Activated CD4-positive, CD25-positive, alpha-beta regulatory T cell treated with anti-CD3 and anti-CD28 coated beads, Interleukin-2, amount 50 U/mL, for 16 hours (primary cell): ENCODE data around the gene STK11.

ENCODE experiments used
- DNase-seq: peaks from one replicate; pipeline ENCODE4 v3.0.0-alpha.2; 2020; ENCODE audit warnings: low read depth, low spot score

The STK11 gene

DNA sequence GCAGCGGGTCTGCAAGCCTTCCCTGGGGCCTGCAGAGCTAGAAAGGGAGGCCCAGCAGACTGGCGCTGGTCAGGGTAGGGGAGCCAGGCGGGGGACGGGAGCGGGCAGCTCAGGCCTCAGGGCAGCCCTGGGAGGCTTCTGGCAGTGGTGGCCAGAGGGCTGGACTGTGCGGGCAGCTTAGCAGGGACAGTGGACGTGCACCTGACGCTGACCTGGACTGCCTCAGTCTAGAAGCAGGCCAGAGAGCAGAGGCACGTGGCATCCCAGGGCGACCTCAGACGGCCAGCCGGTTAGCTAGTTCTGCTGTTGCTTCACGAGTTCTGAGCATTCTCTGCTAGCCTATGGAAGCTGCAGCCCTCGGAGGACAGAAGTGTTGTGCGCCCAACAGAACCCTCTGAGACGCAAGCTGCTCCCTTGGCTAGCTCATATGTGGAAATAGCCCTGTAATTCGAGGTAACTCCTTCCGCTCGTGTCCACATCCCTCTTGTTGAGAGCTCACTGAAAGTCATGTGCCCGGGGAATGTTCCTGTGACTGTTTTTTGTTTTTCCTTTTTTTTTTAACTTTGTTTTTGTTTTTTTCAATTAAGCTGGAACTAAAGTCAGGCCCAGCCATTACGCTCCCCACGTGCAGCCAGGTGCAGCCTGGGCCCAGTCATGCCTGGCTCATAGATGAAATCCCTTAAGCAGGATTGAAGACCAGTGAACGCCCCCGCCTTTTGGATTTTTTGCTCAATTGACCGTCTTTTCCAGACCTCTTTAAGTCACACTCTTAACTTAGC is 67.9 kb downstream of the STK11 start:
- DNase-seq, result no peak

DNA sequence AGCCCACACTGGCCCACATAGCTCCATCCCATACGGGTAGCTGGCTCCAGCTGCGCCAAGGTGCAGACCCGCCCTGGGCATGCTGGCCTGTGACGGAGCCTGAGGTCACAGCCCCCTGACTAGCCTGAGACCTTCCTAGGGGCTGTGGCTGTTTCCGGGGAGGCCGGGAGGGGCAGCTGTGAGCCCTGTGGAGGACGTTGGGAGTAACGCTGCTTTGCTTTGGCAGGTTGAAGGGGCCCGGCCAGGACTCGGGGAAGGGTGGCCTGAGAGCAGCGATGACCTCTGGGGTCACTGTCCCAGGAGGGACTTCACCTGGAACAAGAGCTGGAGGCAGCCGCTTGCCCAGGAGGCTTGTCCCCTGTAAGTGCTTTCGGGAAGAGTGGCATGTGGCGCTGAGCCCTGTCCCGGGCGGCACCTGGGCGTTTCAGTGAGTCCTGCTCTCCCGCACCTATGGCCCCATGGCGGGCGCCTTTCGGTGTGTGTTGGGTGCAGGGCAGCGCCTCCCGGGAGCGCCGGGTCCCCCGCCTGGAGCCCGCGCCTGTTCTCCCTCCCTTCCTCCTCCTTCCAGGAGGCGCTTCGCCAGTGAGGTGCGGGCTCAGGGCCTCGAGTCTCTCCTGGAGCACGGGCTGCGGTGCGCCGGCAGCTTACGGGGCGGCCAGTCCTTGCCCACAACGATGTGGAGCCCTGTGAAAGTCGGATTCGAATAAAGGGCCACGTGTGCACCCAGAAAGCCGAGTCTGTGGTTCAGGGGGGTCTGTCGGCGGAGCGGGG is 68.7 kb downstream of the STK11 start:
- no peak for DNase-seq

DNA sequence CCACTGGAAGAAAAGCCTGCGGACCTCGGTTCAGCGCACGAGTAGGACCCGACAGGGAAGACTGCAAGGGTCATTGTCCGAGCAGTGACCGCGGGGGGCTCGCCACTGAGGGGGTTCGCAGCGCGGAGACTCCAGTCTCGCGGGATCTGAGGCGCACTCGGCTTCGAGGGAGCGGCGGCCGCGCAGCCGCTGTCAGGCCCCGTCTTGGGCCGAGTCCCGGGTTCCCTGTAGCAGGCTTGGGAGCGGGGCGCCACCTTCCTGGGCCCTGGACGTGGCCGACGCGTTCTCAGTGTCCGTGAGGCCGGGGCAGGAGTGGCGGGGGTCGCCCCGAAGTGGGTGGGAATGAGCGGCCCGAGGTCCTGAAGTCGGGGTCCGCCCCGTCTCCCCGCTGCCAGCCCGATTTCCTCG is 69.3 kb downstream of the STK11 start:
- no peak for DNase-seq

DNA sequence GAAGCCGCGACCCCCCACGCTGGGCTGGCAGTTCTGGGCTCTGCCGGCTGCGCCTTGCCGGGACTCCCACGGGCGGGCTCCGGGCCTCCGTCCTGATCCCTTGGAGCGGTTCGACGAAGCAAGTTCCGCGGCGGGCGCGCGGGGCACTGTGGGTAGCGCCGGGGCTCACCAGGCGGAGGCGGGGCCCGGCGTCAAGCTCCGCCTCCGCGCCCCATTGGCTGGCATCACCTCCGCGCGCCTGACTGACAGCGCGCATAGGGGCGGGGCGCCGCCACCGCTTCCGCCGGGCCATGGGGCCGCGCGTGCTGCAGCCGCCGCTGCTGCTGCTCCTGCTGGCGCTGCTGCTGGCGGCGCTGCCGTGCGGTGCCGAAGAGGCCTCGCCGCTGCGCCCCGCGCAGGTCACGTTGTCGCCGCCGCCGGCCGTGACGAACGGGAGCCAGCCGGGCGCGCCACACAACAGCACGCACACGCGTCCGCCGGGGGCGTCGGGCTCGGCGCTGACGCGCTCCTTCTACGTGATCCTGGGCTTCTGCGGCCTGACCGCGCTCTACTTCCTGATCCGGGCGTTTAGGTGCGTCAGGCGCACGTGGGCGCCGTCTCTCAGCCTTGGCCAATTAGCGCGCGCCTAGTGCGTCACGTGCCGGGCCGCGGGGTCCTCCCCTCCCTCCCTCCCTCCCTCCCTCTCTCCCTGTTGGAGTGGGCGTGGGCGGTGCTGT is 69.8 kb downstream of the STK11 start, which contains the start of gene FAM174C:
TSS of gene FAM174C (plus strand) at position 271 of the 716 bp plus-strand sequence. CDS start at position 291, 20 bp downstream.
- DNase-seq, result peak; percentile 92

DNA sequence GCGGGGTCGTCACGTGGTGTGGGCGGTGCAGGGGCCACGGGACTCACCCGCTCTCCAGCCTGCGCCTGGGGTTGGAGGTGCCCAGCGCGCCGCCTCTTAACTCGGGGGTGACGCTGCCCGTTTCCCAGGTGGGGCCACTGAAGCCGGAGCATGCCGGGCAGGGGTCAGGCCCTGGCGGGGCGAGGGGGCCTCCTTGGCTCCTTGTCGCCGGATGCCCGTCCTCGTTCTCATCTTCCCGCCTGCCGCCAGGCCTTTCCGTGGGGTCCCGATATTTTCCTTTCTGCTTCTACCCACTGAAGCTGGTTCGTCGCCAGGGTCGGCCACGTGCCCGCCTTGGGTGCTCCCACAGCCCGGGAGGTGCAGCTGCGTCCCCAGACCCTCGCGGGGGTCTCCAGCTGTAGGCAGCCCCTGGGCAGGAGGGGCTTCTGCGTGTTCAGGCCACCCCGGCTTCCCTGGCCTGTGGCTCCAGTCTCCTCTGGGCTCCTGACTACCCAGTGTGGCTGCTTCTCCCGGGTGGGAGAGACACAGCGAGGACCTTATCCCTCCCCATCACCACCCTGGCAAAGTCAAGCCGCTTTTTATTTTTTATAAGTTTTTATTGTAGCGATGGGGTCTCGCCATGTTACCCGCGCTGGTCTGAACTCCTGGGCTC is 70.5 kb downstream of the STK11 start:
- DNase-seq, result no peak

DNA sequence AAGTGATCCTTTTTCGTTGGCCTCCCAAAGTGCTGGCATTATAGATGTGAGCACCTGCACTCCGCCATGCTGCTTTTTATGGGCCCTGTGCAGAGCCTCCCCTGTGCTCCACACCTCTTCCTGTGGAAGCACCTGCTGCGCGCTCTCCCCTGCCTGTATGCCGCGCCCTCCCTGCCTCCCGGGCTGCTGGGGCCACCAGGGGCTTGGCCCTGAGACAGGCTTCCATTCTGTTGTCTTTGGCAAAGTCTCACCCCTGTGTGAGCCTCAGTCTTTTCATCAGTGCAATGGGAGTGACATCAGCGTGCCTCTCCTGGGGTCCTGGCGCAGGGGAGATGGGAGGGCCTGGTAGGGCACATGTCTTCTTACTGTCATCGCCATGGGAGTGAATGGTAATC is 71.0 kb downstream of the STK11 start:
- DNase-seq, result no peak

DNA sequence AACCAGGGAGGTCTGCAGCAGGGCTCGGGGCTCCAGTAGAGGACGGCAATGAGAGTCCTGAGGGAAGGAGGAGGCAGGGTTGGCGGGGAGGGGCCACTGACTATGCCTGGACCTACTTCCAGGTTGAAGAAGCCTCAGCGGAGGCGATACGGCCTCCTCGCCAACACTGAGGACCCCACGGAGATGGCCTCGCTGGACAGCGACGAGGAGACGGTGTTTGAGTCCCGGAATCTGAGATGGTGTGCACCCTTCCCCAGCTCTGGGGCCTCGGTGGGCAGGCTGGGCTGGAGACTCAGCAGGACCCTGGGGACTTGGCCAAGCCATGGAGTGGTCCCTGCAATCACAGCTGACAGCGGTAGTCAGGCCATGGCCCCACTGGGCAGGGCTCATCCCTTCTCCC is 71.5 kb downstream of the STK11 start:
- no peak for DNase-seq
